ENCODE results near the gene MAPK8IP1. TPM values are rescaled to one million over a fixed set of nuclear protein-coding genes. Genes with fewer than 3 reads are reported as not detected.

Gene MAPK8IP1
- total and polyA plus RNA-seq, 2 experiments from 2014 or later: 5.9 to 39.4 TPM

DNA sequence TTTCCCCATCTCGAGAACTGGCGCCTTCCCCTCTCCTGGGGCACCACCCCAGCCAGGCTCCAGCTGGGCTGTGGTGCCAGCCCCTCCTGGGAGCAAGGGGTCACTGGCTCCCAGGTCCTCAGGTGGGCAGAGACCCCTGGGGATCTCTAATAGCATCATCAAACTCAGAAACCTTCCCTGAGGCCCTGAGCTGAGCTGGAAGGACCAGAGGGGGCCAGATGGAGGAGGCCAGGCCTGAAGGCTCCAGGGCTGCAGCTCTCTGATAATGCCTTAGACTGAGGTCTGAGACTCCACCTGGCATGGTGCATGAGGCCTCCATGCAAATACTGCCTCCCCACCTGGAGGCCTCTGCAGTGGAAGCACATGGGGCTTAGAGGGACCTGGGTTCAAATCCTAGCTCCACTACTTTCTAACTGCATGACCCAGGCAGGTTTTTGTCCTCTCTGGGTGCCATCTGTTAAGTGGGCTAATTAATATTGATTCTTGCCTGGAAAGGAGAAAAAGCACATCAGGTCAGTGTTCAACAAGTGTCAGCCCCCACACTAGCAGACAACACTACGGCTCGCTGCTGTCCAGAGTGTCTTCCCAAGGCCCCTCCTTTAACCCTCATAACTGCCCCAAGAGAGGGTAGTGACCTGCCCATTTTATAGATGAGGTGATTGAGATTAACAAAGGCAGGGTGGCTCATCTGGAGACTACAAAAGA is 1.5 kb downstream of the MAPK8IP1 start:
- H3K36me3 Mint-ChIP-seq (ENCODE audit: low read depth): no peaks in the 10 kb centered on the region; the same call in 2 of the 3 replicates
- TF ChIP-seq, protein P1, sequence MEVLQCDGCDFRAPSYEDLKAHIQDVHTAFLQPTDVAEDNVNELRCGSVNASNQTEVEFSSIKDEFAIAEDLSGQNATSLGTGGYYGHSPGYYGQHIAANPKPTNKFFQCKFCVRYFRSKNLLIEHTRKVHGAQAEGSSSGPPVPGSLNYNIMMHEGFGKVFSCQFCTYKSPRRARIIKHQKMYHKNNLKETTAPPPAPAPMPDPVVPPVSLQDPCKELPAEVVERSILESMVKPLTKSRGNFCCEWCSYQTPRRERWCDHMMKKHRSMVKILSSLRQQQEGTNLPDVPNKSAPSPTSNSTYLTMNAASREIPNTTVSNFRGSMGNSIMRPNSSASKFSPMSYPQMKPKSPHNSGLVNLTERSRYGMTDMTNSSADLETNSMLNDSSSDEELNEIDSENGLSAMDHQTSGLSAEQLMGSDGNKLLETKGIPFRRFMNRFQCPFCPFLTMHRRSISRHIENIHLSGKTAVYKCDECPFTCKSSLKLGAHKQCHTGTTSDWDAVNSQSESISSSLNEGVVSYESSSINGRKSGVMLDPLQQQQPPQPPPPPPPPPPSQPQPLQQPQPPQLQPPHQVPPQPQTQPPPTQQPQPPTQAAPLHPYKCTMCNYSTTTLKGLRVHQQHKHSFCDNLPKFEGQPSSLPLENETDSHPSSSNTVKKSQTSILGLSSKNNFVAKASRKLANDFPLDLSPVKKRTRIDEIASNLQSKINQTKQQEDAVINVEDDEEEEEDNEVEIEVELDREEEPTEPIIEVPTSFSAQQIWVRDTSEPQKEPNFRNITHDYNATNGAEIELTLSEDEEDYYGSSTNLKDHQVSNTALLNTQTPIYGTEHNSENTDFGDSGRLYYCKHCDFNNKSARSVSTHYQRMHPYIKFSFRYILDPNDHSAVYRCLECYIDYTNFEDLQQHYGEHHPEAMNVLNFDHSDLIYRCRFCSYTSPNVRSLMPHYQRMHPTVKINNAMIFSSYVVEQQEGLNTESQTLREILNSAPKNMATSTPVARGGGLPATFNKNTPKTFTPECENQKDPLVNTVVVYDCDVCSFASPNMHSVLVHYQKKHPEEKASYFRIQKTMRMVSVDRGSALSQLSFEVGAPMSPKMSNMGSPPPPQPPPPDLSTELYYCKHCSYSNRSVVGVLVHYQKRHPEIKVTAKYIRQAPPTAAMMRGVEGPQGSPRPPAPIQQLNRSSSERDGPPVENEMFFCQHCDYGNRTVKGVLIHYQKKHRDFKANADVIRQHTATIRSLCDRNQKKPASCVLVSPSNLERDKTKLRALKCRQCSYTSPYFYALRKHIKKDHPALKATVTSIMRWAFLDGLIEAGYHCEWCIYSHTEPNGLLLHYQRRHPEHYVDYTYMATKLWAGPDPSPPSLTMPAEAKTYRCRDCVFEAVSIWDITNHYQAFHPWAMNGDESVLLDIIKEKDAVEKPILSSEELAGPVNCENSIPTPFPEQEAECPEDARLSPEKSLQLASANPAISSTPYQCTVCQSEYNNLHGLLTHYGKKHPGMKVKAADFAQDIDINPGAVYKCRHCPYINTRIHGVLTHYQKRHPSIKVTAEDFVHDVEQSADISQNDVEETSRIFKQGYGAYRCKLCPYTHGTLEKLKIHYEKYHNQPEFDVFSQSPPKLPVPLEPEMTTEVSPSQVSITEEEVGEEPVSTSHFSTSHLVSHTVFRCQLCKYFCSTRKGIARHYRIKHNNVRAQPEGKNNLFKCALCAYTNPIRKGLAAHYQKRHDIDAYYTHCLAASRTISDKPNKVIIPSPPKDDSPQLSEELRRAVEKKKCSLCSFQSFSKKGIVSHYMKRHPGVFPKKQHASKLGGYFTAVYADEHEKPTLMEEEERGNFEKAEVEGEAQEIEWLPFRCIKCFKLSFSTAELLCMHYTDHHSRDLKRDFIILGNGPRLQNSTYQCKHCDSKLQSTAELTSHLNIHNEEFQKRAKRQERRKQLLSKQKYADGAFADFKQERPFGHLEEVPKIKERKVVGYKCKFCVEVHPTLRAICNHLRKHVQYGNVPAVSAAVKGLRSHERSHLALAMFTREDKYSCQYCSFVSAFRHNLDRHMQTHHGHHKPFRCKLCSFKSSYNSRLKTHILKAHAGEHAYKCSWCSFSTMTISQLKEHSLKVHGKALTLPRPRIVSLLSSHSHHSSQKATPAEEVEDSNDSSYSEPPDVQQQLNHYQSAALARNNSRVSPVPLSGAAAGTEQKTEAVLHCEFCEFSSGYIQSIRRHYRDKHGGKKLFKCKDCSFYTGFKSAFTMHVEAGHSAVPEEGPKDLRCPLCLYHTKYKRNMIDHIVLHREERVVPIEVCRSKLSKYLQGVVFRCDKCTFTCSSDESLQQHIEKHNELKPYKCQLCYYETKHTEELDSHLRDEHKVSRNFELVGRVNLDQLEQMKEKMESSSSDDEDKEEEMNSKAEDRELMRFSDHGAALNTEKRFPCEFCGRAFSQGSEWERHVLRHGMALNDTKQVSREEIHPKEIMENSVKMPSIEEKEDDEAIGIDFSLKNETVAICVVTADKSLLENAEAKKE (CRISPR knock-in tag; IDR thresholded peaks at IDR 0.05): no peak
- TF ChIP-seq POLR2AphosphoS5 (IDR thresholded peaks at IDR 0.05; ENCODE audit: low read depth) (no peak), ZNF114 (CRISPR knock-in tag; IDR thresholded peaks at IDR 0.05) (no peak), EZH2phosphoT487 (IDR thresholded peaks at IDR 0.05; ENCODE audit: unreplicated experiment) (no peak), ZNF331 (CRISPR knock-in tag; IDR thresholded peaks at IDR 0.05; ENCODE audit: low read depth) (no peak), CREB1 (CRISPR knock-in tag; IDR thresholded peaks at IDR 0.05; ENCODE audit: low read depth) (no peak)
- ATAC-seq: no peak
- Histone ChIP-seq H3K27me3 (ENCODE audit: insufficient read depth) (no peaks in the 10 kb centered on the region), H3K27ac (ENCODE audit: low read depth) (no peak overlapping the region), H2AFZ (no peak overlapping the region), H3K4me2 (peak overlapping the region; percentile 97), H3K36me3 (ENCODE audit: insufficient read depth) (no peaks in the 10 kb centered on the region), H3K4me1 (ENCODE audit: insufficient read depth) (peaks cover 9% of the 10 kb centered on the region; the same call in 1 of the 2 replicates), H3F3A (replicated peaks; ENCODE audit: low read depth) (no peaks in the 10 kb centered on the region), H3K4me3 (peak overlapping the region; percentile 89; the same call in 1 of the 2 replicates), H3K79me2 (replicated peaks; ENCODE audit: insufficient read depth) (peaks cover 9% of the 10 kb centered on the region; the same call in 1 of the 2 replicates), H3K9me2 (ENCODE audit: insufficient read depth) (no peaks in the 10 kb centered on the region), H4K20me1 (replicated peaks; ENCODE audit: insufficient read depth) (peaks cover 10% of the 10 kb centered on the region)
- DNase-seq (ENCODE audit: low spot score): no peak
- H3K4me3 Mint-ChIP-seq: peak overlapping the region; percentile 79; the same call in 2 of the 3 replicates
- no peak overlapping the region for H3K27ac Mint-ChIP-seq
- no peaks in the 10 kb centered on the region for H3K9me3 Mint-ChIP-seq
- H3K27me3 Mint-ChIP-seq (ENCODE audit: insufficient read depth, low read depth, poor library complexity): peaks cover 2% of the 10 kb centered on the region
- H3K4me1 Mint-ChIP-seq: peaks cover 10% of the 10 kb centered on the region
